Left ventricle myocardium inferior (tissue), 1 donor: Measurements from ENCODE around the gene OR6S1. TPM values are rescaled to one million over a fixed set of nuclear protein-coding genes. Genes with fewer than 3 reads are reported as not detected.
"Not testable (repeated sequence)": the region's sequence is repeated elsewhere in the genome, so short reads cannot be mapped to it uniquely, and the experiment has no call there.

ENCODE experiments used
- DNase-seq: peaks from one replicate; pipeline ENCODE4 v3.0.0-alpha.2; 2020
- H3K27ac ChIP-seq: fragments of 200-600 bp; replicated peaks from 2 replicates; pipeline ENCODE4 v1.8.0; 2021
- H3K27me3 ChIP-seq: fragments of 200-600 bp; 2 replicates; pipeline ENCODE4 v1.8.0; 2021; ENCODE audit warnings: low read depth
- H3K36me3 ChIP-seq: fragments of 200-600 bp; 2 replicates; pipeline ENCODE4 v1.8.0; 2021
- H3K4me1 ChIP-seq: fragments of 200-600 bp; 2 replicates; pipeline ENCODE4 v1.8.0; 2021
- H3K4me3 ChIP-seq: fragments of 200-600 bp; 2 replicates; pipeline ENCODE4 v1.8.0; 2021; ENCODE audit warnings: mild to moderate bottlenecking, moderate library complexity
- H3K9me3 ChIP-seq: fragments of 200-600 bp; replicated peaks from 2 replicates; pipeline ENCODE4 v1.8.0; 2021
- intact Hi-C: fragments of 100-400 bp; cut with micrococcal nuclease; formaldehyde crosslinking; loops from one replicate; pipeline ENCODE4 v1.11.0; 2022
- total RNA-seq: library from RNA; stranded (reverse); fragmentation: NEBNext Ultra II Directional; extraction: Animal tissue kit (Norgen Biotek cat#: 25700); gene quantifications from one replicate; pipeline ENCODE4 v1.2.1, GENCODE V29; 2021
- TF ChIP-seq, protein P1 (sequence below): fragments of 200-600 bp; IDR thresholded peaks from 2 replicates; pipeline ENCODE4 v1.8.0; 2021; ENCODE audit warnings: antibody characterized with exemption, mild to moderate bottlenecking, borderline replicate concordance
- donor health status: DM: no; HTN: yes; CAD: no; lungs with severe emphysema.

OR6S1 gene
- total RNA-seq, 1 donor from 2014 or later = not detected

GRCh38 chr14:20603813-20604690 is 37.4 kb downstream of the OR6S1 start:
- Histone ChIP-seq H3K27me3 (no peaks in the 10 kb centered on the region), H3K36me3 (no peaks in the 10 kb centered on the region), H3K9me3 (no peaks in the 10 kb centered on the region), H3K4me3 (no peak overlapping the region), H3K27ac (no peak overlapping the region), H3K4me1 (no peaks in the 10 kb centered on the region)
- DNase-seq = no peak
- TF ChIP-seq, protein P1, sequence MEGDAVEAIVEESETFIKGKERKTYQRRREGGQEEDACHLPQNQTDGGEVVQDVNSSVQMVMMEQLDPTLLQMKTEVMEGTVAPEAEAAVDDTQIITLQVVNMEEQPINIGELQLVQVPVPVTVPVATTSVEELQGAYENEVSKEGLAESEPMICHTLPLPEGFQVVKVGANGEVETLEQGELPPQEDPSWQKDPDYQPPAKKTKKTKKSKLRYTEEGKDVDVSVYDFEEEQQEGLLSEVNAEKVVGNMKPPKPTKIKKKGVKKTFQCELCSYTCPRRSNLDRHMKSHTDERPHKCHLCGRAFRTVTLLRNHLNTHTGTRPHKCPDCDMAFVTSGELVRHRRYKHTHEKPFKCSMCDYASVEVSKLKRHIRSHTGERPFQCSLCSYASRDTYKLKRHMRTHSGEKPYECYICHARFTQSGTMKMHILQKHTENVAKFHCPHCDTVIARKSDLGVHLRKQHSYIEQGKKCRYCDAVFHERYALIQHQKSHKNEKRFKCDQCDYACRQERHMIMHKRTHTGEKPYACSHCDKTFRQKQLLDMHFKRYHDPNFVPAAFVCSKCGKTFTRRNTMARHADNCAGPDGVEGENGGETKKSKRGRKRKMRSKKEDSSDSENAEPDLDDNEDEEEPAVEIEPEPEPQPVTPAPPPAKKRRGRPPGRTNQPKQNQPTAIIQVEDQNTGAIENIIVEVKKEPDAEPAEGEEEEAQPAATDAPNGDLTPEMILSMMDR = no peak
- intact Hi-C loops = loop anchor here (10.0 kb wide), 1 partner anchor 189 kb away; the partner anchor contains the start of gene TEP1

- intact Hi-C loops = loop anchor here (10.0 kb wide), 1 partner anchor 188 kb away; the partner anchor contains the start of gene TEP1
- H3K36me3 ChIP-seq = no peaks in the 10 kb centered on the region
- TF ChIP-seq, protein P1 = no peak
These were observed 38.9 kb downstream of the OR6S1 start for GRCh38 chr14:20602583-20602982.

DNA sequence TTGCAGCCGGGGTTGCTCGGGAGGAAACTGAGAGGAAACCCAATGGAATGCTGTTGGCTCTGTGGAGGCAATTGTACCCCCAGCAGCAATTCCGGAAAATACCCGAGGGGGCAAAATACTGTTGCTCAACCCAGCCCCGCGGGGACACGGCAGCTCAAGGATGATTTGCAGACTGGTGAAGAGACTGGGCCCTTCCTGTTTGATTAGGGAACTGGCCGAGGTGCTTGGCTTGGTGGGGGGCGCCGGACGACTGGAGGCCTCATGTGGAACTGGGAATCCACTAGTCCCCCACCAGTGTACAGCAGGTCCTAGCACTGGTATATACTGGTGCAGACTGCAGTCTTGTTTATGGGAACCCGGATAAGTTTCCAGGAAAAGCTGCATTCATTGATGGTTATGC is 40.0 kb downstream of the OR6S1 start:
- Histone ChIP-seq H3K4me3 (no peak overlapping the region), H3K27ac (no peak overlapping the region), H3K36me3 (no peaks in the 10 kb centered on the region), H3K9me3 (no peaks in the 10 kb centered on the region), H3K4me1 (no peaks in the 10 kb centered on the region), H3K27me3 (no peaks in the 10 kb centered on the region)
- TF ChIP-seq, protein P1 = no peak
- no peak for DNase-seq
- intact Hi-C loops = loop anchor here (10.0 kb wide), 1 partner anchor 187 kb away; the partner anchor contains the start of gene TEP1

More at GRCh38 chr14:20602583-20602982, 38.9 kb downstream of the OR6S1 start:
- DNase-seq = no peak
- no peak overlapping the region for H3K27ac ChIP-seq
- H3K4me3 ChIP-seq = no peak overlapping the region
- no peaks in the 10 kb centered on the region for H3K27me3 ChIP-seq
- H3K4me1 ChIP-seq = no peaks in the 10 kb centered on the region
- H3K9me3 ChIP-seq = no peaks in the 10 kb centered on the region

GRCh38 chr14:20597108-20597507 is 44.4 kb downstream of the OR6S1 start:
- Histone ChIP-seq H3K4me3 (no peak overlapping the region), H3K27ac (no peak overlapping the region), H3K4me1 (no peaks in the 10 kb centered on the region), H3K27me3 (peaks cover 8% of the 10 kb centered on the region), H3K36me3 (no peaks in the 10 kb centered on the region), H3K9me3 (no peaks in the 10 kb centered on the region)
- TF ChIP-seq, protein P1 = no peak
- intact Hi-C loops = no loop called here
- DNase-seq = no peak

DNA sequence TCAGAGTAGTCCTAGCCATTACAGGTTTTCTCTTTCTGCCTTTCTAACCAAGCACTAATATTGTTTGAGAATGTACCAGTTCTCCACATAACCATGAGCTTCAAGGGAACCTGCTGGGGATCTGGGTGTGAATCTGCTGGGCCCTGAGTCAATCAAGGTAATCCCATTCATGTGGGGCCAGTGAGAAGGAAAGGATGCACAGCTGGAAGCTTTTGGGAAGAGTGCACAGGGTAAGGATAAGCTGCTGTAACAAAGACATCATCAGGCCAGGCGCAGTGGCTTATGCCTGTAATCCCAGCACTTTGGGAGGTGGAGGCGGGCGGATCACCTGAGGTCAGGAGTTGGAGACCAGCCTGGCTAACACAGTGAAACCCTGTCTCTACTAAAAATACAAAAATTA is 45.8 kb downstream of the OR6S1 start:
- H3K9me3 ChIP-seq, H3K4me3 ChIP-seq, H3K4me1 ChIP-seq, H3K36me3 ChIP-seq, H3K27me3 ChIP-seq, intact Hi-C loops, H3K27ac ChIP-seq, DNase-seq: not testable (repeated sequence)

DNA sequence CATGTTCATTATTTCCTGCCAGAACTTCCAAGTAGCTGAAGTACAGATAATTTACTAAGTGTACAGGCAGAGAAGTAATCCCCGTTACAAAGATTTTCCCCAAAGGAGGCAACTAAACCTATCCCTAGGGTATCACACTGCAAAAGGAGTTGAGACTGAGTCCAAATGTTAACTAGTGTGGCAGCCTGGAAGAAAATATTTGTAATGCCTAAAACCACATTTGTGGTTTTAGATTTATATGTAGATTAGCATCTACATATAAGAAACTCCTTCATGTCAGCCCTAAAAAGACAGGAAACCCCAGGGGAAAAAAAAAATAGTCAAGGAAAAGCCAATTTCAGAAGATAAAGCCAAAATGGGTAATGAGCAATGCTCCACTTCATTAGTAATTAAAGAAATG is 48.9 kb downstream of the OR6S1 start:
- intact Hi-C loops = no loop called here
- DNase-seq = no peak
- TF ChIP-seq, protein P1 = no peak

More for the DNA sequence above, 48.9 kb downstream of the OR6S1 start:
- H3K9me3 ChIP-seq = no peaks in the 10 kb centered on the region
- no peak overlapping the region for H3K4me3 ChIP-seq
- peaks cover 8% of the 10 kb centered on the region for H3K27me3 ChIP-seq
- H3K27ac ChIP-seq = no peak overlapping the region
- H3K36me3 ChIP-seq = no peaks in the 10 kb centered on the region
- H3K4me1 ChIP-seq = no peaks in the 10 kb centered on the region
